ENCODE results near the gene IL23R.

DNA sequence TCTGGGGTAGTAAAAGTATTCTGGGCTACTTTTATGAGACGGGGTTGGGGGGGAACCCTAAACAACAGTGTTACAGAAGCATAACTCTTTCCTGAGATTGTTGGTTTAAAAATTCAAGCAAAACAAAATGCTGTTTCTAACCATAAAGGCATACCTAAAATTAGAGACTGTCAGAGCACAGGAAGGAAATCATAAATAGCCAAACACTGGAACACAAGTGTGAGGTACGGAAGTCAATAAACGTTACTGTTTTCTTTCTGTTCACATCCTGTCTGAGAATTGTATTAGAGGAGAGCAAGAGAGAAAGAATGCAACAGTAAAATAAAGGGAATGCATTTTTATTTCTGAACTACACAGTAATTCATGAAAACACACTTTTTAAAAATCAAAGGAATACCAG lies 98.6 kb downstream of the IL23R start:
- TF ChIP-seq, protein P1, sequence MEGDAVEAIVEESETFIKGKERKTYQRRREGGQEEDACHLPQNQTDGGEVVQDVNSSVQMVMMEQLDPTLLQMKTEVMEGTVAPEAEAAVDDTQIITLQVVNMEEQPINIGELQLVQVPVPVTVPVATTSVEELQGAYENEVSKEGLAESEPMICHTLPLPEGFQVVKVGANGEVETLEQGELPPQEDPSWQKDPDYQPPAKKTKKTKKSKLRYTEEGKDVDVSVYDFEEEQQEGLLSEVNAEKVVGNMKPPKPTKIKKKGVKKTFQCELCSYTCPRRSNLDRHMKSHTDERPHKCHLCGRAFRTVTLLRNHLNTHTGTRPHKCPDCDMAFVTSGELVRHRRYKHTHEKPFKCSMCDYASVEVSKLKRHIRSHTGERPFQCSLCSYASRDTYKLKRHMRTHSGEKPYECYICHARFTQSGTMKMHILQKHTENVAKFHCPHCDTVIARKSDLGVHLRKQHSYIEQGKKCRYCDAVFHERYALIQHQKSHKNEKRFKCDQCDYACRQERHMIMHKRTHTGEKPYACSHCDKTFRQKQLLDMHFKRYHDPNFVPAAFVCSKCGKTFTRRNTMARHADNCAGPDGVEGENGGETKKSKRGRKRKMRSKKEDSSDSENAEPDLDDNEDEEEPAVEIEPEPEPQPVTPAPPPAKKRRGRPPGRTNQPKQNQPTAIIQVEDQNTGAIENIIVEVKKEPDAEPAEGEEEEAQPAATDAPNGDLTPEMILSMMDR (IDR thresholded peaks at IDR 0.05): no peak
- no peak for TF ChIP-seq EP300 (IDR thresholded peaks at IDR 0.05; ENCODE audit: low read depth)
